HL-60 (cell line): Measurements from ENCODE around the gene TBC1D24.

Source experiments
- DNase-seq, 2 experiments: peaks; one replicate each; pipeline ENCODE4 v3.0.0-alpha.2; 2010 to 2020; ENCODE audit warnings: low read depth in 1 of 2, low spot score in 1 of 2
- H3K27ac ChIP-seq: fragments of 250-450 bp; sonication (Bioruptor Pico); replicated peaks from 2 replicates; pipeline ENCODE4 v1.5.1; 2020; ENCODE audit warnings: mild to moderate bottlenecking, moderate library complexity
- H3K27me3 ChIP-seq: fragments of 250-450 bp; sonication (Bioruptor Pico); 2 replicates; pipeline ENCODE4 v1.5.1; 2021; ENCODE audit warnings: mild to moderate bottlenecking, moderate library complexity; ENCODE audit not compliant: insufficient read depth, poor library complexity, severe bottlenecking
- H3K4me3 ChIP-seq: replicated peaks from 2 replicates; pipeline ENCODE4 v1.5.1; 2011; ENCODE audit warnings: mild to moderate bottlenecking, control low read depth, low read length; ENCODE audit not compliant: insufficient read depth
- CTCF ChIP-seq: IDR thresholded peaks from one replicate; pipeline ENCODE4 v1.5.1; 2011; ENCODE audit warnings: low read length, control low read depth, inconsistent platforms; ENCODE audit not compliant: insufficient read depth
- GABPA ChIP-seq: IDR thresholded peaks from 2 replicates; pipeline ENCODE4 v1.6.1; 2012; ENCODE audit warnings: low read depth
- POLR2AphosphoS5 ChIP-seq: IDR thresholded peaks from 2 replicates; pipeline ENCODE4 v1.6.1; 2012; ENCODE audit warnings: low read depth
- SPI1 ChIP-seq: IDR thresholded peaks from 2 replicates; pipeline ENCODE4 v1.6.1; 2012; ENCODE audit warnings: low read depth, mild to moderate bottlenecking, borderline replicate concordance
- TF ChIP-seq, protein P1 (sequence below): IDR thresholded peaks from 2 replicates; pipeline ENCODE4 v1.6.1; 2012; ENCODE audit warnings: low read depth; ENCODE audit not compliant: insufficient replicate concordance

TBC1D24 gene

GRCh38 chr16:2466667-2467527, 8.0 kb upstream of the TBC1D24 start:
- TF ChIP-seq SPI1: no peak
- TF ChIP-seq, protein P1, sequence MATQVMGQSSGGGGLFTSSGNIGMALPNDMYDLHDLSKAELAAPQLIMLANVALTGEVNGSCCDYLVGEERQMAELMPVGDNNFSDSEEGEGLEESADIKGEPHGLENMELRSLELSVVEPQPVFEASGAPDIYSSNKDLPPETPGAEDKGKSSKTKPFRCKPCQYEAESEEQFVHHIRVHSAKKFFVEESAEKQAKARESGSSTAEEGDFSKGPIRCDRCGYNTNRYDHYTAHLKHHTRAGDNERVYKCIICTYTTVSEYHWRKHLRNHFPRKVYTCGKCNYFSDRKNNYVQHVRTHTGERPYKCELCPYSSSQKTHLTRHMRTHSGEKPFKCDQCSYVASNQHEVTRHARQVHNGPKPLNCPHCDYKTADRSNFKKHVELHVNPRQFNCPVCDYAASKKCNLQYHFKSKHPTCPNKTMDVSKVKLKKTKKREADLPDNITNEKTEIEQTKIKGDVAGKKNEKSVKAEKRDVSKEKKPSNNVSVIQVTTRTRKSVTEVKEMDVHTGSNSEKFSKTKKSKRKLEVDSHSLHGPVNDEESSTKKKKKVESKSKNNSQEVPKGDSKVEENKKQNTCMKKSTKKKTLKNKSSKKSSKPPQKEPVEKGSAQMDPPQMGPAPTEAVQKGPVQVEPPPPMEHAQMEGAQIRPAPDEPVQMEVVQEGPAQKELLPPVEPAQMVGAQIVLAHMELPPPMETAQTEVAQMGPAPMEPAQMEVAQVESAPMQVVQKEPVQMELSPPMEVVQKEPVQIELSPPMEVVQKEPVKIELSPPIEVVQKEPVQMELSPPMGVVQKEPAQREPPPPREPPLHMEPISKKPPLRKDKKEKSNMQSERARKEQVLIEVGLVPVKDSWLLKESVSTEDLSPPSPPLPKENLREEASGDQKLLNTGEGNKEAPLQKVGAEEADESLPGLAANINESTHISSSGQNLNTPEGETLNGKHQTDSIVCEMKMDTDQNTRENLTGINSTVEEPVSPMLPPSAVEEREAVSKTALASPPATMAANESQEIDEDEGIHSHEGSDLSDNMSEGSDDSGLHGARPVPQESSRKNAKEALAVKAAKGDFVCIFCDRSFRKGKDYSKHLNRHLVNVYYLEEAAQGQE: no peak
- no peak for TF ChIP-seq CTCF
- no peak for TF ChIP-seq POLR2AphosphoS5
- TF ChIP-seq GABPA: no peak
- Histone ChIP-seq H3K27me3 (peaks cover 20% of the 10 kb centered on the region), H3K4me3 (no peak overlapping the region), H3K27ac (no peak overlapping the region)
- no peak for DNase-seq

DNA sequence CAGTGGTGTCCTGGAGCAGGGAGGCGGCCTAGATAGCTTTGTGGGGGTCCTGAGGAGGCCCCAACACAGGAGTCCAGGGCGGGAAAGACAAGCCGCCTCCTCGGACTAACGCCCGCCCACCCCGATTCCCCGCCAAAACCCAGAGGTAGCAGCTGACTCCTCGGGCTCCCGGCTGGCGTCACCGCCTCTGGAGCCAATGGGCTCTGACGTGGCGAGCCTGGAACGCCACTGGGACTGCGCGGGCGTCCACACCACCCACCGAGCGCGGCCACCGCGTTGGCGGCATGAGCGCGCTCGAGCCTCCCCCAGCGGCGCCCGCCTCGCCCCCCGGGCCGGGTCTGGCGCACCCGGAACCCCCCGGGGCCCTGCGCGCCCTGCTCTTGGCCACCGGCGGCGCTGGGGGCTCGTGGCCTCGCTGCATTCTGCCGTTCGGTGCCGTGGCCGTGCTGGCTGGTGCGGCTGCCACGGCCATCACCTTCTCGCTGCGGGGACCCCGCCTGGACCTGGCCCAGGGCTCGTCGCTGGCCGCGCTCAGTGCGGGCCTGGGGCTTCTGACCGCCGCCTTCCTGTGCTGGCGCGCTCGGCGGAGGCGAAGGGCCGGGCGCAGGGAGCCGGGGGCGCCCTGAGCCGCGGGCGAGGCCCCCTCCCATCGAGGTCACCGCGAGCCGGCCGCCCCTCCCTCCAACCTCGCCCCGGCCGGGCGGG, 7.2 kb upstream of the TBC1D24 start:
- peak overlapping the region; percentile 0; the same call in 1 of the 2 replicates for H3K4me3 ChIP-seq
- peaks cover 27% of the 10 kb centered on the region for H3K27me3 ChIP-seq
- H3K27ac ChIP-seq: no peak overlapping the region
- no peak for DNase-seq
- TF ChIP-seq, protein P1: no peak
- TF ChIP-seq SPI1 (no peak), CTCF (no peak), POLR2AphosphoS5 (no peak), GABPA (no peak)

GRCh38 chr16:2468233-2468724, 6.6 kb upstream of the TBC1D24 start:
- peak overlapping the region; percentile 0; the same call in 1 of the 2 replicates for H3K4me3 ChIP-seq
- H3K27me3 ChIP-seq: peaks cover 27% of the 10 kb centered on the region
- TF ChIP-seq, protein P1: no peak
- TF ChIP-seq CTCF: no peak
- no peak for TF ChIP-seq GABPA
- no peak for DNase-seq
- no peak overlapping the region for H3K27ac ChIP-seq
